Hematopoietic multipotent progenitor cell treated with erythropoietin and hydrocortisone succinate and interleukin-3 and kit ligand, for 4 days (in vitro differentiated cells): ENCODE results near the gene EVA1A.

Experiments
- DNase-seq: peaks from one replicate; pipeline ENCODE4 v3.0.0-alpha.2; 2015

EVA1A gene

GRCh38 chr2:75562513-75562864 lies 1.8 kb upstream of the EVA1A start:
- DNase-seq, result no peak

GRCh38 chr2:75561566-75562512 lies 1.1 kb upstream of the EVA1A start:
- no peak for DNase-seq

- no peak for DNase-seq
These were observed 544 bp downstream of the EVA1A start for GRCh38 chr2:75560022-75560767.

GRCh38 chr2:75559680-75560021 lies 1.1 kb downstream of the EVA1A start:
- no peak for DNase-seq

GRCh38 chr2:75558786-75559679 lies 1.7 kb downstream of the EVA1A start:
- DNase-seq, result no peak

- DNase-seq, result no peak
These were observed 2.6 kb downstream of the EVA1A start for GRCh38 chr2:75558136-75558535.

GRCh38 chr2:75557474-75558133 lies 3.1 kb downstream of the EVA1A start:
- no peak for DNase-seq

- DNase-seq, result no peak
These were observed 3.9 kb downstream of the EVA1A start for GRCh38 chr2:75556679-75557366.

- DNase-seq, result no peak
These were observed 5.0 kb downstream of the EVA1A start for GRCh38 chr2:75555701-75556100.

- no peak for DNase-seq
These were observed 6.7 kb downstream of the EVA1A start for GRCh38 chr2:75553935-75554531.

- no peak for DNase-seq
These were observed 8.5 kb downstream of the EVA1A start for GRCh38 chr2:75552222-75552621.

- DNase-seq, result no peak
These were observed 9.3 kb downstream of the EVA1A start for GRCh38 chr2:75551434-75551833.

- DNase-seq, result no peak
These were observed 11.1 kb downstream of the EVA1A start for GRCh38 chr2:75549401-75550253.

- no peak for DNase-seq
These were observed 12.6 kb downstream of the EVA1A start for GRCh38 chr2:75548036-75548573.

- DNase-seq, result no peak
These were observed 13.2 kb downstream of the EVA1A start for GRCh38 chr2:75547345-75548035.

- DNase-seq, result no peak
These were observed 14.8 kb downstream of the EVA1A start for GRCh38 chr2:75545922-75546321.

GRCh38 chr2:75545387-75545786 lies 15.4 kb downstream of the EVA1A start:
- DNase-seq, result no peak

- DNase-seq, result no peak
These were observed 17.3 kb downstream of the EVA1A start for GRCh38 chr2:75543446-75543845.

- no peak for DNase-seq
These were observed 19.3 kb downstream of the EVA1A start for GRCh38 chr2:75541430-75541829.

GRCh38 chr2:75540994-75541393 lies 19.7 kb downstream of the EVA1A start:
- no peak for DNase-seq
